ENCODE data around the gene CDH13. TPM values are rescaled to one million over a fixed set of nuclear protein-coding genes. Genes with fewer than 3 reads are reported as not detected.

CDH13 gene
- total and polyA plus RNA-seq, 10 of the 15 experiments (the other 5 are each of a cell fraction or from before 2014, with no cell fraction given), result under 0.01 to 0.05 TPM; not detected in 8

DNA sequence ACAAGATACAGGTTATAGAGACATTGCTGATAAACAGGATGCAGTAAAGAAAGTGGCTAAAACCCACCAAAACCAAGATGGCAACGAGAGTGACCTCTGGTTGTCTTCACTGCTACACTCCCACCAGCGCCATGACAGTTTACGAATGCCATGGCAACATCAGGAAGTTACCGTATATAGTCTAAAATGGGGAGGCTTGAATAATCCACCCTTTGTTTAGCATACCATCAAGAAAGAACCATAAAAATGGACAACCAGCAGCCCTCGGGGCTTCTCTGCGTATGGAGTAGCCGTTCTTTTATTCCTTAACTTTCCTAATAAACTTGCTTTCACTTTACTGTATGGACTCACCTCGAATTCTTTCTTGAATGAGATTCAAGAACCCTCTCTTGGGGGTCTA lies 21.7 kb upstream of the CDH13 start:
- BruUV-seq (replicated peaks), result no TSS peak
- Histone ChIP-seq H3K4me3 (no peak overlapping the region), H3K4me1 (ENCODE audit: control insufficient read depth, insufficient read depth, low read length) (no peaks in the 10 kb centered on the region), H3K4me2 (ENCODE audit: control insufficient read depth, insufficient read depth) (no peak overlapping the region), H3K9me3 (replicated peaks; ENCODE audit: control insufficient read depth, insufficient read depth, low read length) (no peaks in the 10 kb centered on the region; the same call in 2 of the 3 replicates), H2AFZ (ENCODE audit: control insufficient read depth, low read depth, low read length) (no peak overlapping the region), H3K27me3 (replicated peaks in 1 of 2; ENCODE audit: control insufficient read depth in 2 of 2, insufficient read depth in 2 of 2, low read length in 1 of 2) (no peaks in the 10 kb centered on the region; a peak in 1 of 4 replicates), H3K9ac (ENCODE audit: control insufficient read depth, insufficient read depth, low read length) (no peak overlapping the region), H4K20me1 (ENCODE audit: control insufficient read depth, insufficient read depth) (no peaks in the 10 kb centered on the region), H3K79me2 (ENCODE audit: control insufficient read depth, insufficient read depth, low read length) (no peaks in the 10 kb centered on the region), H3K27ac (ENCODE audit: control insufficient read depth, insufficient read depth) (no peak overlapping the region), H3K36me3 (ENCODE audit: control insufficient read depth in 2 of 2, insufficient read depth in 2 of 2, low read length in 1 of 2) (no peaks in the 10 kb centered on the region)
- intact Hi-C loops (cut with micrococcal nuclease; ENCODE audit: unreplicated experiment), result no loop called here
- in situ Hi-C loops (cut with MboI), result no loop called here
- POLR2A ChIA-PET, result no interaction called here
- ATAC-seq (no peak), DNase-seq (ENCODE audit: low read depth, low spot score) (no peak), FAIRE-seq (no peak)
- CTCF ChIA-PET, result no interaction called here
- SMC1A ChIA-PET (ENCODE audit: uncharacterized antibody, unreplicated experiment), result no interaction called here
- RAD21 ChIA-PET (ENCODE audit: unreplicated experiment), result no interaction called here
- WGBS (ENCODE audit: insufficient coverage, insufficient replicate concordance, low lambda C conversion rate, missing lambda C conversion rate), result 46% methylated on average over 8 of the region's 8 CpGs
- TF ChIP-seq BCLAF1 (IDR thresholded peaks at IDR 0.05), result no peak
- no peak for TF ChIP-seq JUND (IDR thresholded peaks at IDR 0.05; ENCODE audit: low read depth, low read length)
- TF ChIP-seq ZNF592 (IDR thresholded peaks at IDR 0.05), result no peak
- no peak for TF ChIP-seq NFYB (IDR thresholded peaks at IDR 0.05; ENCODE audit: insufficient read depth, low read depth, low read length)
- no peak for TF ChIP-seq HDAC6 (IDR thresholded peaks at IDR 0.05; ENCODE audit: unreplicated experiment)
- no peak for TF ChIP-seq POLR2A (IDR thresholded peaks at IDR 0.05; ENCODE audit: low read depth, low read length)
- no peak for TF ChIP-seq PKNOX1 (IDR thresholded peaks at IDR 0.05)
- TF ChIP-seq BCL3 (IDR thresholded peaks at IDR 0.05; ENCODE audit: borderline replicate concordance, insufficient read depth, low read depth, low read length, poor library complexity, severe bottlenecking), result no peak
- no peak for TF ChIP-seq PAX8 (IDR thresholded peaks at IDR 0.05)
- no peak for TF ChIP-seq RCOR1 (conservative IDR thresholded peaks at IDR 0.05; ENCODE audit: low read depth, low read length)
- TF ChIP-seq SMAD5 (IDR thresholded peaks at IDR 0.05; ENCODE audit: low read depth), result no peak
- TF ChIP-seq RAD51 (IDR thresholded peaks at IDR 0.05), result no peak
- TF ChIP-seq IKZF2 (IDR thresholded peaks at IDR 0.05), result no peak
